GM19023 (cell line): ENCODE data around the gene RYR2.
"Not testable (repeated sequence)": the region's sequence is repeated elsewhere in the genome, so short reads cannot be mapped to it uniquely, and the experiment has no call there.

Source experiments
- ATAC-seq: cut with Tn5 transposase; IDR thresholded peaks from one replicate; pipeline ENCODE4 v1.9.1; 2021; ENCODE audit warnings: mild to moderate bottlenecking, moderate library complexity; ENCODE audit not compliant: unreplicated experiment

The RYR2 gene

GRCh38 chr1:237318748-237319147 lies 276.8 kb downstream of the RYR2 start:
- no peak for ATAC-seq

DNA sequence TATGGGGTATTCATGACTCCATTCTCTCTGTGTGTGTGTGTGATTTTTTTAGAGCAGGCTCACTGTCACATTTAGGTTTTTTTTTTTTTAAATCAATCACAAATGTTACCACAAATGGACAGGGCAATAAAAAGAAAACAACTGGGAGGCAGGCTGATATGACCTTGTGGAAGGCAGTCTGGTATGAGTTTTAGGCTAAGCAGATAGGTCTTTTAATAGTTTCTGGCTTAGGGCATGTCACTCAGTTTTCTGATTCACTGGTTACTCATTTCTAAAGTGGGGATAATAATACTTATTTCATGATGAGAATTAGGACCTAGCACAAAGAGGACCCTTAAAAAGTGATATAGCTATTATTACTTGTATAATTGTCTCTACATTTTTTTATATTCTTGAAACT lies 278.9 kb downstream of the RYR2 start:
- no peak for ATAC-seq

DNA sequence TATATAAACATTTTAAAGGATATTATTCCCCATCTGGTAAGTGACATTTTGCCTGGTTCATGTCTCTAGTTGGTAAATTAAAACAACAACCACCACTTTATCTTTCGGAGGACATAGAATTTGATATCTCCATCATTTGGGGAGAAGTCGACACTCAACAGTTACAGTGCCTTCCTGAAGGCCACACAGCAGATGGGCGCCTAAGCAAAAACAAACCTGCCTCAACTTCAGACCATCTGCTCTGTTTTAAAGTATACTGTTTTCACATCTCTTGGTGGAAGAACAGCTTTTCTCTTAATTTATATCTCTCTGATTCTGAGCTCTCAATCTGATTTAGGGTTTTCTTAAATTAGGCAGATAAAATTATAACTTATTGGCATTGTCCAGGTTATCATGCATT lies 282.2 kb downstream of the RYR2 start:
- no peak for ATAC-seq

DNA sequence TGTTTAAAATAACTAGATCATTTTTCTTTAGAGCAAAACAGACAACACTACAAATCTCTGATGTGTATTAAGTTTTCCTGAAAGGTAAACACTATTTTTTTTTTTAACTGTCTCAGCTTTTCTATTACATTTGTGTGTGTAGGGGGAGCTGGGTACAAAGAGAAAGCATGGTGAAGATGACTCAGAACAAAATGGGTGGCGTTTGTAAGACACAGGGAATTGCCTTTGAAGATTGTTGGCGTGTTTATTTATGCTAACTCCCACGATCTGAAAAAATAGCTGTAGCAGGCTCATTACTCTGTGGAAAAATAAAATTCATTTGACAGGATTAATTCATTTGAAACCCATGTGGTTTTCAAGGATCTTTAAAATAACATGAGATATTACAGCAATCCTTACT lies 285.1 kb downstream of the RYR2 start:
- ATAC-seq, result no peak

DNA sequence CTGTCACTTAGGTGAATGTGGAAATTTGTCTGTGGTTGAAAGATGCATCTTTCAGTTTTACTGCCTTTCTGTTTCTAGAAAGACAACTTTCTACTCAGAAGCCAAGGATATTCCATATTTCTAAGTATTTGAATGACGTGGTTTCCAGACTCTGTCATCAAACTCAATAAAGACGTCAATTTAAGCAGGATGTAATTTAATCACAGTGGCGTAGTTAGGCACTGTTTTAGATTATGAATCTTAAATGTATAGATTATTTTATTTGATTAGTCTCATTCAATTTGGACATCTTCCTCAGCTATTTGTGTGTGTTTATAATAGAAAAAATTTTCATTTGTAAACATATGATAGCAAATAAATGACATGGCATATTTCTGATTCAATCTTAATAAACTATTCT lies 298.9 kb downstream of the RYR2 start:
- ATAC-seq, result no peak

- ATAC-seq, result no peak
These were observed 299.4 kb downstream of the RYR2 start for GRCh38 chr1:237341391-237341790.

DNA sequence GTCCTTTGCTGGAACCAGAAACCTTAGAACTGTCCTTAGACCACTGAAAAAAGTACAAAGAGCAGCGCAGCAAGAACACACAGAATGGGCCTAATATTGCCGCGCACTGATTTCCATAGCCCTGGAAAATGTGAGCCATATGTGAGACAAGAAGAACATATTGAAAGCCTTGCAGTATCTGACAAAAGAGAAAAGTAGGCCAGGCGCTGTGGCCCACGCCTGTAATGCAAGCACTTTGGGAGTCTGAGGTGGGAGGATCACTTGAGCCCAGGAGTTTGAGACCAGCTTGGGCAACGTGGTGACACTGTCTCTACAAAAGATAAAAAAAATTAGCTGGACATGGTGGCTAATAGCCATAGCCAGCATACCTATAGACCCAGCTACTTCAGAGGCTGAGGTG lies 300.7 kb downstream of the RYR2 start:
- ATAC-seq, result no peak

DNA sequence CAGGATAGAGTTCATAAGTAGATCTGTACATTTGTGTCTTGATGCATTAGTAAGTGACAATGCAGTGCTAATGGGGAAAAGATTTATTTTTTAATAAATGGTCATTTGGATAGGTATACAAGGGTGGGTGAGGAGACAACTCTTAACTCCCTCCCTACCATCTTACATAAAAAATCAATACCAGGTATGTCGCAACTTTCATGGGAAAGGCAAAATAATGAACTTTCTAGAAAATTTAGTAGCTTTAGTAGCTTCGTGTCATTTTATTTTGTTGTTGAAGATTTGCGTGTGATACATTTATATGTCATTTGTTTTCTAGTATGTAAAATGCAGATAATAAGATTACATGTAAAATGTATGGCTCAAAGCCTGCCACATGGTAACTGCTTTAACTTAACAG lies 310.8 kb downstream of the RYR2 start:
- no peak for ATAC-seq

DNA sequence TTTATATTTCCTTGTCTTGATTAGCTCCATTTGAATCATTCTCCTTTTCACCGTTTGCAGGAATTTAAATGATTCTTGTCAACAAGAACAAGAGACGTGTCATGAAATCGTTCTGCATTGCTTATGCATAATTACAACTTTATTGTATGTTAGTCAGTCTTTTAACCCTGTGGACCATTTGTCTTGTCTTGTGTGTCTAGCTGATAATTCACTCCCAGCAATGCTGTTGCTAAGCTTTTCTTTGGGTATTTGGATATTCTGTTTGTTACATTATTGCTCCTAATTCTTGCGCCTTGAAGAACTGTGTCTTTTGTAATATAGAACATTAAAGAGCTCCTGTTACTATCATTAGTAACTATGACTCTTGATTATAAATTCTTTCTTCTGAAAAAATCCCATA lies 311.9 kb downstream of the RYR2 start:
- no peak for ATAC-seq

DNA sequence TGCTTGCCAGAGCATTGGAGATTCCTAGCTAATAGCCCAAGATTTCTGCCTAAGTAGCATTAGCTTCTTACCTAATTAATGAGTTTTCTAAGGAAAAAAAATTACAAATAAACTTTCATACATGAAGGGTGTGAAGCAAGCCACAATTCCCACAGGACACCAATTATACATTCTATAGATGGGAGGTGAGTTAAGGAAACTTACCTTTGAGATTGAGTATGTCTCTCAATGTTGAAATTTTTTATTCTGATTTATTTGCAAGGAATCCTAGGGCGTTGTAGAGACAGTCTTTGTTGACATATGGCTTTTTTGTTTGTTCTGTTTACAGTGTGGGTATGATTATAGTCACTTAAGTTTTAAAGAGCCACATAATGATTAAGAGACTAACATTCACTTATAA lies 313.0 kb downstream of the RYR2 start:
- ATAC-seq, result no peak

- ATAC-seq, result no peak
These were observed 316.6 kb downstream of the RYR2 start for GRCh38 chr1:237358555-237358954.

DNA sequence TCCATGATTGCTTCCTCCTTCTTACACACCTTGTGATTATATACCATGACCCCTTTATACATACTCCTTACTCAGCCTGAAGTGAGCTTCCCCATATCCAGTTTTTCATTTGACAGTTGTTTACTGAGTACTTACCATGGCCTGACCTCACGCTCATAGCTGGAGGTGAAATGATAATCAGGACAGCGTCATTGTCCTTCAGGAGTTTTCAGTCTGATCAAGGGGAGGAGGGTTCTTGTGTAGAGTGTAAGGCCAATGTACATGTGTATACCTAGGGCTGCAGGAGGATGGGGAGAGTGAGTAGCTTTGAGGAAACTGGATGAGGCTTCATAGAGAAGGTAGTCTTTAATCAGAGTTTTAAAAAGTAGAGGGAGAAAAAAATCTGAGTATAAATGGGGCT lies 325.8 kb downstream of the RYR2 start:
- ATAC-seq, result no peak

DNA sequence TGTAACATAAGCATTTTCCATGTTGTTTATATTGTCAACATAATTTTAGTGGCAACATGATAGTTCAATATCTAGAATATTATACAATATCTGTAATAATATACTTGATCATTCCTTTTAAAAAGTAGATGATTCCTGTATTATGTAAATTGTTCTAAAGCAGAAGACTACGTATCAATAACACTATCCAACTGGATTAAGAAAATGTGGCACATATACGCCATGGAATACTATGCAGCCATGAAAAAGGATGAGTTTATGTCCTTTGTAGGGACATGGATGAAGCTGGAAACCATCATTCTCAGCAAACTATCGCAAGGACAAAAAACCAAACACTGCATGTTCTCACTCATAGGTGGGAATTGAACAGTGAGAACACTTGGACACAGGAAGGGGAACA lies 329.5 kb downstream of the RYR2 start:
- not testable (repeated sequence) for ATAC-seq

- ATAC-seq, result no peak
These were observed 341.8 kb downstream of the RYR2 start for GRCh38 chr1:237383791-237384190.

GRCh38 chr1:237384213-237384612 lies 342.2 kb downstream of the RYR2 start:
- ATAC-seq, result no peak

- ATAC-seq, result no peak
These were observed 344.6 kb downstream of the RYR2 start for GRCh38 chr1:237386362-237387143.

DNA sequence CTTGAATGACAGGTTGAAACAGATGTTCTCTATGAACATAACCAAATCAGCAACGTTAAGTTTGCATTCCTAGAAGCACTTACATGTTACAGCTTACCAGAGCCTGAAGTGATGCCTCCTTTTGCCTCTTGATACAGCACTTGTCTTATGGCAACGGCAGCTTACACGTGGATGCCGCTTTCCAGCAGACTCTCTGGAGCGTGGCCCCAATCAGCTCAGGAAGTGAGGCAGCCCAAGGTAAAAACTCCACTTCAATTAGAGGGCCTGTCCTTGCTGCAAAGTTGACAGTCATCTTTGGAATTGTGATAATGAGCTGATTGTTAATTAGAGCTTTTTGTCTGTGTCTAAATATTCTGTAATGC lies 345.1 kb downstream of the RYR2 start:
- no peak for ATAC-seq

DNA sequence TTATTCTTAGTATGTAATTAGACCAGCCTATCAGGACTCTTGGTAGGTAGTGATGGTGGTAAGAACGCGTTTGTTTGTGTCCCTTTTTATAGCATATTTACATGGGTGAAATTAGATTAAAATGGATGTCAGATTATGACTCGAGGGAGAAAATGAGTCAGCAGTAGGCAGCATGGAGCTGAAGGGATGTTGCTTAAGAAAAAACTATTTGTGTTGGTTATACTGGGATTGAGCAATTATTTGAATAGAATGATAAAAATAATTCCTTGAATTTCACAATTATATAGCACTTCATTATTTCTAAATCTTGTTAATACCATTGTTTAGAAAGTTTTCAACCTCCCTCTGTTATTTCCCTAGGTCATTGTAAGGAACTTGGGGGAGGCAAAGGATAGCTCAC lies 348.8 kb downstream of the RYR2 start:
- no peak for ATAC-seq

GRCh38 chr1:237393632-237394031 lies 351.6 kb downstream of the RYR2 start:
- ATAC-seq, result no peak

DNA sequence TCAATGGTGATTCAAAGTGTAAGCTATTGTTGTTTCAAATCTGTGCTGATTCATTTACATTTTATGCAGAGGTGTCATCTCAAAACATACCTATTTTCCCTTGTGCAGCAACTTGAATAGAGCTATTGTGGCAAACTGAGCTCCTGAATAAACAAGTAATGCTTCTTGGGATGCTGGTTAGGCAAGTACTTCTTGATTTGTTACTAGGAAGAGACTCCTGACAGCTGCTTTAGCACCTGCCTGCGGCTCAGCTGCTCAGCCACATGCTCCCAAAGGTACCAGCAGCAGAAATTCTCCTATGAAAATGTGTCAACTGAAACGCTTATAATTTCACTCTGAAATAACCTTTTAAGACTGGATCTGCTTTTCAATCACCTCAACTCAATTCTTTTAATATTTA lies 352.3 kb downstream of the RYR2 start:
- no peak for ATAC-seq

DNA sequence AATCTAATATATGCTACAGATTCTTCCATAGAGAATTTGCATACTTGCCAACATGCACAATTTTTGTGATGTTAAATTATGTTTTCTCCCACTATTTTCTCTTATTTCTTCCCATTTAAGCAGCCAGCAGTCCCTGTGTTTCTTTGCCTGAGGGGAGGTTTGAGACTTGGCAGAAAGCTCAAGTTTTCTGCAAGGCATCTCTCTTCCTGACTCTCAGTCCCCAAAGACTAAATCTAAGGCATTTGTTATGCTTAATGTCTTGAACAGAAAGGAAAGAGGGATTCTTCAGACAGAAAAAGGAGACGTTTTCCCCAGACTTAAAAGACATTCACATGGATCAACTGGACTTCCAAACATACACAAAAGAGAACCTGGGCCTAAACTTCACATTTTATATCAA lies 354.4 kb downstream of the RYR2 start:
- ATAC-seq, result no peak

GRCh38 chr1:237398751-237399150 lies 356.8 kb downstream of the RYR2 start:
- no peak for ATAC-seq

DNA sequence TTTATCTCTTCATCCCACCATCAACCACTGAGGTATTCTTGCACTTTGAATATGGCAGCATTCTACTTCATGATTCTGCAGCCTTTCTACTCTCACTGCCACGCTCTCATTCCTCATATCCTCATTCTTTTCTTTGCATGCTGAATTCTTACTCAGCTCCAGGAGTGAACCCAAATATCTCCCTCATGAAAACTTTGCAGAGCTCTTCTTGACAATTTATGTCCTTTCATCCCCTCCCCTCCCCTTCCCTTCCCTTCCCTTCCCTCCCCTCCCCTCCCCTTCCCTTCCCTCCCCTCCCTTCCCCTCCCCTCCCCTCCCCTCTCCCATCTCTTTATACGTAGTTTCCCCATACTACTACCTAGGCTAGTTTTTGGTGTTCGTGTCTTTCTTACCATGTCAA lies 363.9 kb downstream of the RYR2 start:
- ATAC-seq, result no peak
